H1 (cell line): Measurements from ENCODE around the gene ENTR1. TPM values are rescaled to one million over a fixed set of nuclear protein-coding genes. Genes with fewer than 3 reads are reported as not detected.

Experiments used
- CTCF ChIA-PET: fragments of 300-600 bp; sonication (Branson Sonifier 250); formaldehyde crosslinking; loops from one replicate; lab custom pipeline; 2021; ENCODE audit not compliant: partially characterized antibody; lab: Charles Lee
- POLR2A ChIA-PET: fragments of 300-600 bp; sonication (Branson Sonifier 250); formaldehyde crosslinking; loops from one replicate; lab custom pipeline; 2021; ENCODE audit warnings: inconsistent platforms; ENCODE audit not compliant: partially characterized antibody; lab: Charles Lee
- DNase-seq, 2 experiments: peaks; one replicate each; pipeline versions ENCODE4 v3.0.0 to v3.0.0-alpha.2; 2010 to 2022; ENCODE audit warnings: low spot score in 2 of 2, low read depth in 1 of 2, mixed read lengths in 1 of 2
- FAIRE-seq: peaks from 2 replicates; lab custom pipeline; 2011; peaks lifted over from hg19 to GRCh38; lab: Jason Lieb, UNC
- H2AFZ ChIP-seq: 2 replicates; pipeline ENCODE4 v1.8.1; 2012; ENCODE audit warnings: low read length, inconsistent platforms
- H2AK5ac ChIP-seq: 2 replicates; pipeline ENCODE4 v1.6.1; 2013; ENCODE audit warnings: low read depth, low read length
- H2BK120ac ChIP-seq: replicated peaks from 2 replicates; pipeline ENCODE3; 2013; ENCODE audit warnings: low read depth, low read length, inconsistent platforms
- H2BK12ac ChIP-seq: 2 replicates; pipeline ENCODE4 v1.6.1; 2013; ENCODE audit warnings: low read depth, low read length
- H2BK15ac ChIP-seq: 2 replicates; pipeline ENCODE4 v1.6.1; 2013; ENCODE audit warnings: low read length
- H2BK20ac ChIP-seq: 2 replicates; pipeline ENCODE4 v1.6.1; 2013; ENCODE audit warnings: low read length
- H2BK5ac ChIP-seq: 2 replicates; pipeline ENCODE4 v1.6.1; 2013; ENCODE audit warnings: low read depth, low read length
- H3K14ac ChIP-seq: 2 replicates; pipeline ENCODE4 v1.6.1; 2013; ENCODE audit warnings: inconsistent platforms; ENCODE audit not compliant: insufficient read length
- H3K18ac ChIP-seq: 2 replicates; pipeline ENCODE4 v1.6.1; 2013; ENCODE audit warnings: low read length; ENCODE audit errors: extremely low read depth
- H3K23ac ChIP-seq: 2 replicates; pipeline ENCODE4 v1.6.1; 2013; ENCODE audit warnings: inconsistent platforms; ENCODE audit not compliant: insufficient read length
- H3K23me2 ChIP-seq: 2 replicates; pipeline ENCODE4 v1.6.1; 2013; ENCODE audit warnings: low read depth, low read length
- H3K27ac ChIP-seq: 2 replicates; pipeline ENCODE4 v1.6.1; 2011; ENCODE audit warnings: low read depth, low read length, inconsistent platforms
- H3K27me3 ChIP-seq, 4 experiments: replicated peaks in 1 of 4; 1 replicate in 1 of 4; 2 replicates in 3 of 4; pipeline versions ENCODE4 v1.6.1 to v1.8.1; 2011 to 2013; ENCODE audit warnings: low read length in 3 of 4, mild to moderate bottlenecking in 3 of 4, inconsistent platforms in 2 of 4, mixed read lengths in 2 of 4, moderate library complexity in 1 of 4; ENCODE audit not compliant: control insufficient read depth in 3 of 4, insufficient read depth in 3 of 4; ENCODE audit errors: extremely low read depth in 1 of 4
- H3K36me3 ChIP-seq, 4 experiments: 2 replicates each; pipeline versions ENCODE4 v1.6.1 to v1.8.1; 2011 to 2013; ENCODE audit warnings: mild to moderate bottlenecking in 4 of 4, low read length in 3 of 4, moderate library complexity in 2 of 4, control low read depth in 1 of 4, inconsistent platforms in 1 of 4; ENCODE audit not compliant: insufficient read depth in 4 of 4, control insufficient read depth in 2 of 4
- H3K4ac ChIP-seq: replicated peaks from 2 replicates; pipeline ENCODE3; 2013; ENCODE audit warnings: low read length, low read depth, mixed read lengths, inconsistent platforms; ENCODE audit not compliant: insufficient read length
- H3K4me1 ChIP-seq, 4 experiments: replicated peaks in 1 of 4; 1 replicate in 1 of 4; 2 replicates in 3 of 4; pipeline versions ENCODE4 v1.6.1 to v1.8.1; 2011 to 2013; ENCODE audit warnings: low read length in 3 of 4, inconsistent platforms in 2 of 4, mixed read lengths in 1 of 4; ENCODE audit not compliant: insufficient read depth in 4 of 4, control insufficient read depth in 3 of 4
- H3K4me2 ChIP-seq, 2 experiments: 2 replicates each; pipeline versions ENCODE4 v1.6.1 to v1.8.1; 2011 to 2013; ENCODE audit warnings: low read depth in 2 of 2, low read length in 2 of 2, control low read depth in 1 of 2, inconsistent platforms in 1 of 2, mild to moderate bottlenecking in 1 of 2; ENCODE audit not compliant: insufficient read depth in 1 of 2
- H3K4me3 ChIP-seq, 4 experiments: fragments of 200-600, 300-600 bp in 1 of 4; sonication (generic), shearing (Covaris generic), sonication (Bioruptor Twin) in 1 of 4; 2 replicates each; pipeline versions ENCODE4 v1.5.1 to v1.8.1; 2011 to 2016; ENCODE audit warnings: low read length in 4 of 4, low read depth in 3 of 4, control low read depth in 2 of 4, inconsistent platforms in 2 of 4, mild to moderate bottlenecking in 2 of 4, mixed read lengths in 1 of 4, moderate library complexity in 1 of 4; ENCODE audit not compliant: insufficient read depth in 2 of 4; ENCODE audit errors: extremely low read depth in 1 of 4
- H3K56ac ChIP-seq: replicated peaks from 2 replicates; pipeline ENCODE3; 2013; ENCODE audit warnings: low read depth, mild to moderate bottlenecking, mixed read lengths, low read length, inconsistent platforms; ENCODE audit not compliant: insufficient read length
- H3K79me1 ChIP-seq: 2 replicates; pipeline ENCODE4 v1.6.1; 2013; ENCODE audit warnings: low read depth, low read length, control low read depth
- H3K79me2 ChIP-seq, 2 experiments: 2 replicates each; pipeline versions ENCODE4 v1.6.1 to v1.8.1; 2012 to 2013; ENCODE audit warnings: low read length in 2 of 2, mild to moderate bottlenecking in 2 of 2, inconsistent platforms in 1 of 2; ENCODE audit not compliant: insufficient read depth in 2 of 2, control insufficient read depth in 1 of 2
- H3K9ac ChIP-seq, 4 experiments: replicated peaks in 1 of 4; 1 replicate in 1 of 4; 2 replicates in 3 of 4; pipeline versions ENCODE4 v1.6.1 to v1.8.1; 2011 to 2013; ENCODE audit warnings: low read depth in 3 of 4, low read length in 3 of 4, control low read depth in 2 of 4, mild to moderate bottlenecking in 2 of 4, moderate library complexity in 2 of 4, inconsistent platforms in 1 of 4; ENCODE audit errors: extremely low read depth in 1 of 4
- H3K9me3 ChIP-seq, 2 experiments: 2 replicates each; pipeline versions ENCODE4 v1.6.1 to v1.8.1; 2012 to 2013; ENCODE audit warnings: mild to moderate bottlenecking in 2 of 2, moderate library complexity in 2 of 2, control low read depth in 1 of 2, inconsistent platforms in 1 of 2, low read depth in 1 of 2, low read length in 1 of 2, mixed read lengths in 1 of 2; ENCODE audit not compliant: insufficient read depth in 2 of 2
- H4K20me1 ChIP-seq, 2 experiments: replicated peaks in 1 of 2; 2 replicates each; pipeline versions ENCODE3 to v1.8.1; 2011 to 2013; ENCODE audit warnings: inconsistent platforms in 2 of 2, low read length in 2 of 2, mild to moderate bottlenecking in 1 of 2; ENCODE audit not compliant: insufficient read depth in 2 of 2, control insufficient read depth in 1 of 2
- H4K5ac ChIP-seq: 2 replicates; pipeline ENCODE4 v1.6.1; 2013; ENCODE audit warnings: low read length, low read depth, mixed read lengths, inconsistent platforms; ENCODE audit not compliant: insufficient read length
- H4K8ac ChIP-seq: 2 replicates; pipeline ENCODE4 v1.8.0; 2013; ENCODE audit warnings: mild to moderate bottlenecking, moderate library complexity, low read length, inconsistent platforms; ENCODE audit not compliant: insufficient read depth; ENCODE audit errors: extremely low read depth
- H4K91ac ChIP-seq: replicated peaks from 2 replicates; pipeline ENCODE3; 2013; ENCODE audit warnings: low read length, mixed read lengths, inconsistent platforms; ENCODE audit not compliant: insufficient read length
- ATF3 ChIP-seq: IDR thresholded peaks from 2 replicates; pipeline ENCODE4 v1.6.1; 2011; ENCODE audit warnings: low read depth, mild to moderate bottlenecking, low read length; ENCODE audit not compliant: insufficient read depth
- EZH2 ChIP-seq: fragments of 200-600 bp; sonication (generic); IDR thresholded peaks from 2 replicates; pipeline ENCODE4 v1.7.1; 2012; ENCODE audit warnings: low read depth, mild to moderate bottlenecking, moderate library complexity, low read length, inconsistent platforms; ENCODE audit not compliant: severe bottlenecking
- NANOG ChIP-seq: IDR thresholded peaks from 2 replicates; pipeline ENCODE4 v1.6.1; 2011; ENCODE audit warnings: low read length, low read depth, mild to moderate bottlenecking, inconsistent platforms; ENCODE audit not compliant: insufficient read depth, poor library complexity, severe bottlenecking
- POU5F1 ChIP-seq: IDR thresholded peaks from 2 replicates; pipeline ENCODE4 v1.6.1; 2011; ENCODE audit warnings: low read depth, mild to moderate bottlenecking, low read length, moderate library complexity
- WGBS, 2 experiments: shearing (Covaris generic) in 1 of 2; methylation state at CpG; one replicate each; pipeline versions ENCODE4 v1.1.6 to v1.1.7; 2013 to 2015; ENCODE audit warnings: low lambda C conversion rate in 2 of 2, mixed read lengths in 2 of 2, inconsistent platforms in 1 of 2, low coverage in 1 of 2, missing lambda C conversion rate in 1 of 2; ENCODE audit not compliant: insufficient replicate concordance in 2 of 2, insufficient coverage in 1 of 2, insufficient read length in 1 of 2; ENCODE audit errors: extremely low coverage in 1 of 2, missing lambda C conversion rate in 1 of 2; 5-methylcytosine and 5-hydroxymethylcytosine counted together
- polyA plus RNA-seq, 7 experiments: library from polyadenylated mRNA; depleted of rRNA in 3 of 7; stranded (reverse) in 5 of 7; unstranded in 2 of 7; fragments of >200 nt in 5 of 7; fragments of 200-250 nt in 2 of 7; gene quantifications; 1 replicate in 5 of 7; 2 replicates in 1 of 7; 4 replicates in 1 of 7; pipeline versions ENCODE4 v1.2.1 to v1.2.3, GENCODE V29; 2011 to 2013; ENCODE audit warnings: missing spikeins in 2 of 7, mixed read lengths in 2 of 7
- total RNA-seq: library from RNA; stranded (reverse); fragmentation: NEBNext Ultra II Directional; extraction: Animal tissue kit (Norgen Biotek cat#: 25700); gene quantifications from 2 replicates; pipeline ENCODE4 v1.2.1, GENCODE V29; 2021

ENTR1 gene
- total and polyA plus RNA-seq, 2 of the 8 experiments (the other 6 are each of a cell fraction or from before 2014, with no cell fraction given), result 65.2 to 102 TPM

- FAIRE-seq, result no peak
- H4K20me1 ChIP-seq, result peaks cover 0 to 19% of the 10 kb centered on the region in 2 experiments
- no peak overlapping the region for H3K14ac ChIP-seq
- no peak for DNase-seq
- WGBS, 2 experiments, result 95% methylated on average over 25 of the region's 25 CpGs; no CpG with 5 or more reads in 1 of the 2 experiments
- H2BK5ac ChIP-seq, result no peak overlapping the region
- H3K18ac ChIP-seq, result no peak overlapping the region
- peak overlapping the region; percentile 14; the same call in 1 of the 2 replicates for H4K8ac ChIP-seq
- H3K4me1 ChIP-seq, result no peaks in the 10 kb centered on the region
- H2AFZ ChIP-seq, result no peak overlapping the region
- no peak overlapping the region for H3K9ac ChIP-seq
- no peak overlapping the region for H2BK20ac ChIP-seq
- no peak overlapping the region for H3K56ac ChIP-seq
- no peak overlapping the region for H3K4me2 ChIP-seq
- no peak overlapping the region for H3K27ac ChIP-seq
- no peak overlapping the region for H3K4ac ChIP-seq
- H3K23me2 ChIP-seq, result no peaks in the 10 kb centered on the region
- H3K36me3 ChIP-seq, result peaks cover 28 to 59% (median 55%) of the 10 kb centered on the region in 4 experiments
- no peaks in the 10 kb centered on the region for H3K79me1 ChIP-seq
- CTCF ChIA-PET, result interaction anchor here (1.3 to 1.7 kb wide), 4 partner anchors 9 to 31 kb away, joined by 3 to 6 read pairs (median 4); partner anchors contain the start of gene INPP5E
- H3K9me3 ChIP-seq, result no peaks in the 10 kb centered on the region
- H3K23ac ChIP-seq, result no peak overlapping the region
- no peak overlapping the region for H2BK15ac ChIP-seq
- no peak overlapping the region for H4K91ac ChIP-seq
- H4K5ac ChIP-seq, result no peak overlapping the region
- H3K4me3 ChIP-seq, result no peak overlapping the region
- no peak overlapping the region for H2AK5ac ChIP-seq
- TF ChIP-seq NANOG (no peak), ATF3 (no peak), EZH2 (no peak), POU5F1 (no peak)
- no peak overlapping the region for H2BK120ac ChIP-seq
- no peaks in the 10 kb centered on the region for H3K27me3 ChIP-seq
- POLR2A ChIA-PET, result interaction anchor here (1.0 to 2.1 kb wide), 5 partner anchors 12 to 65 kb away, joined by 3 to 10 read pairs (median 3); no protein-coding TSS in a partner anchor
- H3K79me2 ChIP-seq, result no peaks in the 10 kb centered on the region
- no peak overlapping the region for H2BK12ac ChIP-seq
These were observed 43.8 kb upstream of the ENTR1 start for GRCh38 chr9:136454026-136454796.
